Esophagus squamous epithelium (tissue), 4 donors: ENCODE data around the gene ERF.

ENCODE experiments used
- CTCF ChIP-seq, 6 experiments: fragments of 450-650 bp in 4 of 6; fragments of 200-600 bp in 2 of 6; sonication (generic) in 2 of 6; IDR thresholded peaks; one replicate each; pipeline ENCODE4 v1.5.1; 2016 to 2019; ENCODE audit warnings: antibody characterized with exemption in 6 of 6, mild to moderate bottlenecking in 4 of 6, moderate library complexity in 4 of 6
- POLR2A ChIP-seq, 4 donors: fragments of 450-650 bp; IDR thresholded peaks; one replicate each; pipeline ENCODE4 v1.6.1; 2017; ENCODE audit warnings: antibody characterized with exemption in 4 of 4, mild to moderate bottlenecking in 4 of 4, moderate library complexity in 3 of 4

- TF ChIP-seq CTCF (IDR thresholded peaks at IDR 0.05) (no peak), POLR2A (IDR thresholded peaks at IDR 0.05) (no peak)
These were observed 20.6 kb upstream of the ERF start for GRCh38 chr19:42275517-42275916.
